Muscle of arm (tissue), 12 donors: Measurements from ENCODE around the gene CTNNBL1. TPM values are rescaled to one million over a fixed set of nuclear protein-coding genes. Genes with fewer than 3 reads are reported as not detected.

Experiments used
- DNase-seq: peaks from one replicate; pipeline ENCODE4 v3.0.0-alpha.2; 2013
- polyA plus RNA-seq, 12 donors: library from polyadenylated mRNA; unstranded; fragments of 120-200 nt; gene quantifications; one replicate each; pipeline ENCODE4 v1.2.1, GENCODE V29; 2013; ENCODE audit not compliant: insufficient read length in 12 of 12

The CTNNBL1 gene
- polyA plus RNA-seq, 12 donors = 14.9 to 39.1 (median 28.9) TPM; not detected in 1

- no peak for DNase-seq
Measured at GRCh38 chr20:37896932-37897548, 203.2 kb downstream of the CTNNBL1 start.

- DNase-seq = no peak
Measured at GRCh38 chr20:37898233-37899104, 204.6 kb downstream of the CTNNBL1 start.

- no peak for DNase-seq
Measured at GRCh38 chr20:37899105-37900045, 205.5 kb downstream of the CTNNBL1 start.

- no peak for DNase-seq
Measured at GRCh38 chr20:37901240-37901639, 207.4 kb downstream of the CTNNBL1 start.

GRCh38 chr20:37901654-37902503, 208.0 kb downstream of the CTNNBL1 start:
- no peak for DNase-seq

DNA sequence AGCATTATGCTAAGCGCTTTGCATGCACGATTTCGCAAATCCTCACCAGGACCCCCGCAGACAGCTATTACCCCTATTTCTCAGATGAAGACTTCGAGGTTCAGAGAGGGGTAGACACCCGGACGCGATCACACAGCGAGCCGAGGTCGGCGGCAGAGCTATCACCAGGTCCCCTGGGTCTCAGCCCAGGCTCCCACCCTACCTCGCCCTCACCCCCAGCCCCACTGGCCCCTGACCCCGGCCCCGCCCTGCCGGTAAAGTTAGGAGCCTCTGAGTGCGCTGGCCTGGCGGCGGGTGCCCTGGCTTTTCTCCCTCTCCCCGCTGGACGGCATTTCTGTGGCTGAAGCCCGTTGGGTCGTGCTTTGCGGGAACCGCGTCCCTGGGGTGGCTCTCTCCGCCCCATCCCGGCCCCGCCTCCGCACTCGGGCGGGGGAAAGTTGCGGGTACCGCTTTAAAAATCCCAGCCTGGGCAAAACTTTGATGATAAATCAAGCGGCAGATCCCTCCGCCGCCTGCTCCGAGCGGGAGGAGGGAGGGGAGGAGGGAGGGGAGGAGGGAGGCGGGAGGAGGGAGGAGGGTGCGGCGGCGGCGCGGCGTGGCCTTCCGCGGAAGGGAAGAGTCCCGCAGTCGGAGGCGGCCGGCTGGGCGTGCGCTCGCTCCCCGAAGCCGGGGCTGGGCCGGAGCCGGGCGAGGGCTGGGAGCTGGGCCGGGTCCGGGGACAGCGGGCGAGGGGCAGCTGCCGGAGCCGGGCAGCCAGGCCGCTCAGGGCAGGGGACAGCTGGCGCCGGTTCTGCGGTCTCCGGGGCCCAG, 208.9 kb downstream of the CTNNBL1 start, which contains the start of gene VSTM2L:
TSS of gene VSTM2L (plus strand) at position 624 of the 810 bp plus-strand sequence. CDS start 224 bp downstream, outside the sequence.
- DNase-seq = no peak

GRCh38 chr20:37903317-37904007, 209.6 kb downstream of the CTNNBL1 start:
- no peak for DNase-seq

GRCh38 chr20:37904008-37904642, 210.3 kb downstream of the CTNNBL1 start:
- DNase-seq = no peak

GRCh38 chr20:37904845-37905373, 211.1 kb downstream of the CTNNBL1 start:
- DNase-seq = no peak

- no peak for DNase-seq
Measured at GRCh38 chr20:37905671-37906613, 212.1 kb downstream of the CTNNBL1 start.

DNA sequence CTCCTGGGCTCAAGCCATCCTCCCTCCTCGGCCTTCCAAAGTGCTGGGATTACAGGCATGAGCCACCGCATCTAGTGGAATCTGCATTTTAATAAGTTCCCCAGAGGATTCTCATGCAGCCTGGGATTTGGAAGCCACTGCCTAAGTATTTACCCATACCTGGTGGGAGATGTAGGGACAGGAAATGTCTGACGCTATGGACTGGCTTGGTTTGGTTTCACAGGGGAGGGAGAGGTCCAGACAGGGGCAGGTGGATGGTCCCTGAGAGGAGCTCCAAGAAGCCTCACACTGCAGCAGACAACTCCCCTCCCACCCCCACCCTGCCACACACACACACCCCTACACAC, 213.5 kb downstream of the CTNNBL1 start:
- DNase-seq = no peak

DNA sequence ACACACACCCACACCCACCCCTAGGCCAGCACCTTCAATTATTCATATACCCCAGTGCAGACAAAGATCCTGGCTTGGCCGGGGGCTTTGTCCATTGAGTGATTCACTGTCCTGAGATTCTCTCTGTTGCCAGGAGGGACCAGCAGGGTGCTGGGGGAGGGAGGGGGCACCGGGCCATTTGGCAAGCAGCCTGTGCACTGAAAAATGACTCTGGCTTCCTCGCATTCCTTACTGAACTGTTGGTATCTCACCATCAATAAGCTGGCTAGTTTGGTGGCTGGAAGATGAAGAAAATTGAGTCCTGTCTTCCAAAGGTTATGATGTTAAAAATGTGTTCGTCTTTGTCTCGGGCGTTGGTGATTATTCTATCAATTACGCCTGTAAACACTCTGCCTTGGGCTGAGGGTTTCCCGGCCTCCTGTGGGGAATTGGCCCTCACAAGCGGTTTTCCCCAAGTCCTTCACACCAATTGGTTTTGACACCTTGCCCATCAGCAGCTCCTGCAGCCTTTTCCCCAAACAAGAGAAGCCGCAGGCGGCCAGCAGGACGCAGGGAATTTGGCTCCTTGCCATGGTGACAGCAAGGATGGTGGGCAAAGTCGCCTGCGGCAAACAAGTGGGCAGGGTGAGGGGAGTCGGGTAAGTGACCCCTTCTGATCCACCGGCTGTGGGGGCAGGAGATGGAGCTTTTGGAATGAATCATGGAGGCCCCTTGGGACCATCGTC, 214.0 kb downstream of the CTNNBL1 start:
- DNase-seq = no peak

DNA sequence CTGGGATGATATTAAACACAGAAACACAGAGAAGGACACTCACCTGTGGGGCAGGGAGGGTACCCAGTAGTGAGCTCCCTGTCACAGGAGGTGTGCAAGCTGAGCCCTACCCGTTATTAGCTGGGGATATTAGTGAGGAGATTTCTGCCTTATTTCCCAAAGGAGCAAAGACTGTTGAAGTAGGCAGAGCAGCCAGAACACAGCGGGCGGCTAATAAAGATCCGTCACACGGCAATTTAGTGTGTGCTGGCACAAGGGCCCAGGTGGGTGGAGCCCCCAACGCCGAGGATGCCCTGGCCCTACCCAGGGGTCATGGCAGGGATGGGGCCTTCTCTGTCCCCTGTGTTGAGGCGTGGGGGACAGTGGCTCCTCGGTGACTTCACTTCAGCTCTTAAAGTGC, 217.4 kb downstream of the CTNNBL1 start:
- no peak for DNase-seq

DNA sequence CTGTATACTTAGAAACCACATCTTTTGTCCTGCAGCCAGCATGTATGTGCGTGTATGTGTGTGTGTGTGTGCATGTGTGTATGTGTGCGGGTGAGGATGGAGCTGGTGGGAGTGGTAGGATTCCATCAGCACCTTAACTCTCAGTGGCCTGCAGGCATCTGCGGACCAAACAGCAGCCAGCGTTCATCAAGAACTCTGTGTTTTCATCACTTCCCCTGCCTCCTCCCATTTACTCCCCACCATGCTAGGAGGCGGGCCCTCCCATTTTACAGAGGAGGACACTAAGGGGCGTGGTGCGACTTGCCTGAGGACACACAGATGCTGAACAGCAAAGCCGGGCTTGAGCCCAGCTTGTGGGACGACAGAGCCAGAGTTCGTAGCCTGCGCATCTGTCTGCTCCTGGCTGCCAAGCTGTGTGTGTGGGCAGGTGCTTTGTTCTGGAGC, 218.0 kb downstream of the CTNNBL1 start:
- peak; percentile 86 for DNase-seq

GRCh38 chr20:37912874-37913273, 219.0 kb downstream of the CTNNBL1 start:
- DNase-seq = no peak

DNA sequence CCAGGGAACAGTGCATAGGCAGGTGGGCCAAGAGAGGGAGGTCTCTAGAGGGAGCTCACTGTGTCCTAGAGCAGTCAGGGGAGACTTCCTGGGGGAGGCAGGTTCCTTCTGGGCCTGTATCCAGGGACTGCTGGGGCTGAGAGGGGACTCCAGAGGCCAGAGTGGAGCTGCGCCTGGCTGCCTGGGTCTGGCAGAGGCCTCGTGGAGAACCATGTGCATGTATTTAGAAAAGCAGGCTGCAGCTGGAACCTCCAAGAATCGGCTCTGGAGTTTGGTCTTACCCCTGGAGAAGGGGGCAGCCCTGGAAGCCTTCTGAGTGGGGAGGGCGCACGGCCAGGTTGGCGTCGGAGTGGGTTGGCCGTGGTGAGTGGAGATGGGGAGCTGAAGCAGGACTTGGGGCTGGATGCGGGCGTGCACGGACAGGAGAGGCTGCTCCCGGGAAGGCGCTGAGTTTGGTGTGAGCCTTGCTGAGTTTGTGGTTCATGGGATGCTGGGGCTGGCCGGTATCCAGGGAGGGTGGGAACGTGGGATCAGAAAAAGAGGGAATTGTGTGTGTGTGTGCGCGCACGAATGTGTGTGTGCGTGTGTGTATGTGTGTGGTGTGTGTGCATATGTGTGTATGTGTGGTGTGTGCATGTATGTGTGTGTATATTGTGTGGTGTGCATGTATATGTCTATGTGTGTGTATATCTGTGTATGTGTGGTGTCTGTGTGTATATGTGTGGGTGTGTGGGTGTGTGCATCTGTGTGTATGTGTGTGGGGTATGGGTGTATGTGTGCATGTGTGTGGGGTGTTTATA, 219.9 kb downstream of the CTNNBL1 start:
- DNase-seq = no peak
